Measurements from ENCODE around the gene CHD5.
A peak's percentile ranks its signal among the peaks of the same experiment; 100 is the strongest.

CHD5 gene

DNA sequence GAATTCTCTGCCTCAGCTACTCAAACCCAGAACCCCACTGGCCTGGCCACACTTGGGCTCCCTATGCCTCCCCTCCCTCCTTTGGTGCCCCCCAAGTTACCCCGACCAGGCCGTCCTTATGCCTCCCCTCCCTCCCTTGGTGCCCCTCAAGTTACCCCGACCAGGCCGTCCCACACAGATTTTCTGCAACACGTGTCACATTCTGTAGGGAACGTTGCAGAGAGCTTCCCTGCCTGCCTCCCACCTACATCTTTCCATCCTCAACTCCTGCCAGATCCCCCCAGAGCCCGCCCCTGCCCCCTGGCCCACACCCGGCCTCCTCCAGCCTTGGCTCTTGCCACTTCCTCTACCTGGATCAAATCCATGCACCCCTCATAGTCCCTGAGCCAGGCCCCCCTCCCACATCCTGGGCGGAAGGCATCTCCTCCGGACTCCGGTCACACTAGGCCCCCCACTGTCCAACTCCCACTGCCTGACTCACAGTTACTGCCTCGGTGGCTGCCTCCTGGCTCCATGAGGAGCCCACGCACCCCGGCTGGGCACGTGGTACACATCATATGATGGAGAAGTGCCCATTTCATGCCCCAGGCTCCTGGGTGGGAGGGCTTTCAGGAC is 93.3 kb downstream of the CHD5 start:
- Histone ChIP-seq H2AFZ (ENCODE audit: low read depth, low read length) (no peak overlapping the region), H2BK5ac (ENCODE audit: low read depth, low read length, poor library complexity, severe bottlenecking) (no peak overlapping the region), H3K79me1 (replicated peaks; ENCODE audit: low read length, poor library complexity, severe bottlenecking) (no peaks in the 10 kb centered on the region), H3K27ac (ENCODE audit: low read length, poor library complexity, severe bottlenecking) (no peak overlapping the region), H4K8ac (ENCODE audit: low read length) (no peak overlapping the region), H3K27me3 (ENCODE audit: control insufficient read depth in 1 of 2, insufficient read depth in 1 of 2, low read length in 2 of 2) (peaks cover 0 to 24% of the 10 kb centered on the region in 2 experiments), H3K9ac (ENCODE audit: low read length) (no peak overlapping the region), H2BK12ac (ENCODE audit: low read length in 2 of 2) (no peak overlapping the region), H3K18ac (ENCODE audit: low read depth in 1 of 2, low read length in 2 of 2) (no peak overlapping the region), H3K23ac (ENCODE audit: low read length in 2 of 2) (no peak overlapping the region), H3K9me3 (ENCODE audit: control insufficient read depth, low read length) (no peaks in the 10 kb centered on the region), H3K14ac (ENCODE audit: low read length in 2 of 2) (no peak overlapping the region), H2BK120ac (ENCODE audit: low read depth, low read length) (no peak overlapping the region), H2AK5ac (ENCODE audit: low read length, severe bottlenecking) (no peak overlapping the region), H3K4me3 (ENCODE audit: insufficient read depth in 1 of 2, low read depth in 1 of 2, low read length in 2 of 2) (no peak overlapping the region), H3K4me2 (ENCODE audit: low read length, poor library complexity, severe bottlenecking) (no peak overlapping the region), H2BK15ac (ENCODE audit: low read depth, poor library complexity, severe bottlenecking) (no peak overlapping the region), H3K36me3 (ENCODE audit: control insufficient read depth in 1 of 2, insufficient read depth in 2 of 2, low read depth in 1 of 2, low read length in 2 of 2) (no peaks in the 10 kb centered on the region), H3K4ac (ENCODE audit: low read depth in 1 of 2, low read length in 2 of 2) (no peak overlapping the region), H3K4me1 (ENCODE audit: control insufficient read depth, insufficient read depth, low read depth, low read length) (peaks cover 1% of the 10 kb centered on the region), H4K91ac (ENCODE audit: low read length) (no peak overlapping the region)
- WGBS: 78% methylated on average over 15 of the region's 15 CpGs
- no peak for DNase-seq

DNA sequence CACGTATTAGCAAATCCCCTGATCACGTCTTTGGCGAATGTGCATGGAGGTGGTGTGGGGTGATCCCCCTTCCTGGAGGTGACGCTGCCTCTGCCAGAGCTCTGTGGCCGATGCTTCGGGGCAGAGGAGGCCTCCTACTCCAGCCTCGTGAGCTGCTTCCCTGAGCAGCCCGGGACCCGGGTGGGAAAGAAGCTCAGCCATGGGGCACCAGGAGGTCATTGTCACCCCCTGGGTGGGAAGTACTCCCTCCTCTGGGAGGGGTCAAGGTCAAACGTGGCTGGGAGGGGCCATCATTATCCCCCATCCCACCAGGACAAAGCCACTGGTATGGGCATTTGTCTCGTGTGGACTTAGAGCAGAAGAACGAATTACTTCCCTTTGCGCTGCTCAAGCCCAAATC is 93.8 kb downstream of the CHD5 start:
- H3K14ac ChIP-seq (ENCODE audit: low read length in 2 of 2): no peak overlapping the region
- H3K36me3 ChIP-seq (ENCODE audit: control insufficient read depth in 1 of 2, insufficient read depth in 2 of 2, low read depth in 1 of 2, low read length in 2 of 2): no peaks in the 10 kb centered on the region
- H3K79me1 ChIP-seq (replicated peaks; ENCODE audit: low read length, poor library complexity, severe bottlenecking): no peaks in the 10 kb centered on the region
- H2AFZ ChIP-seq (ENCODE audit: low read depth, low read length): no peak overlapping the region
- H2BK15ac ChIP-seq (ENCODE audit: low read depth, poor library complexity, severe bottlenecking): no peak overlapping the region
- no peak overlapping the region for H3K4me2 ChIP-seq (ENCODE audit: low read length, poor library complexity, severe bottlenecking)
- H3K4ac ChIP-seq (ENCODE audit: low read depth in 1 of 2, low read length in 2 of 2): no peak overlapping the region
- H3K23ac ChIP-seq (ENCODE audit: low read length in 2 of 2): no peak overlapping the region
- H3K4me3 ChIP-seq (ENCODE audit: insufficient read depth in 1 of 2, low read depth in 1 of 2, low read length in 2 of 2): no peak overlapping the region
- peaks cover 0 to 25% of the 10 kb centered on the region in 2 experiments for H3K27me3 ChIP-seq (ENCODE audit: control insufficient read depth in 1 of 2, insufficient read depth in 1 of 2, low read length in 2 of 2)
- no peak overlapping the region for H3K27ac ChIP-seq (ENCODE audit: low read length, poor library complexity, severe bottlenecking)
- DNase-seq: no peak
- no peak overlapping the region for H2AK5ac ChIP-seq (ENCODE audit: low read length, severe bottlenecking)
- H3K4me1 ChIP-seq (ENCODE audit: control insufficient read depth, insufficient read depth, low read depth, low read length): peaks cover 1% of the 10 kb centered on the region
- H4K91ac ChIP-seq (ENCODE audit: low read length): no peak overlapping the region
- no peak overlapping the region for H2BK120ac ChIP-seq (ENCODE audit: low read depth, low read length)
- no peak overlapping the region for H4K8ac ChIP-seq (ENCODE audit: low read length)
- H3K18ac ChIP-seq (ENCODE audit: low read depth in 1 of 2, low read length in 2 of 2): no peak overlapping the region
- WGBS: 75% methylated on average over 13 of the region's 13 CpGs
- H2BK5ac ChIP-seq (ENCODE audit: low read depth, low read length, poor library complexity, severe bottlenecking): no peak overlapping the region
- no peak overlapping the region for H2BK12ac ChIP-seq (ENCODE audit: low read length in 2 of 2)
- H3K9me3 ChIP-seq (ENCODE audit: control insufficient read depth, low read length): no peaks in the 10 kb centered on the region
- no peak overlapping the region for H3K9ac ChIP-seq (ENCODE audit: low read length)

DNA sequence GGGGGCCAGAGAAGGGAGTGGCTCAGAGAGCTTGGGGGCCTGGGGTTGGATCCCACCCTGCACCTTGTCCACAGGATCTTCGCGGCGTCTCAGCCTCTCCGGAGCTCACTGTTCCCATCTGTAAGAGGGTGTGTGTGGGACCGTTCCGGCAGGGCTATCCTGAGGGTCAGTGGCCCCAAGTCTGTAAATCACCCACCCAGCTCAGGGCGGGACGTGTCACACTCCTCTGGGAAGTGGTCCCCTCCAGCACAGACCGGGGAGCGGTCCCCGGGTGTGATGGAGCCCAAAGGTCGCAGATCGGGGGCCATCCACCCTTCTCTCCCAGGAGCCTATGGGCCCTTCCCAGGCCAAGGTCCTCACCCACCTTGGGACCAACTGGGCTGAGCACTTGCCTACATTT is 94.5 kb downstream of the CHD5 start:
- H3K4me3 ChIP-seq (ENCODE audit: insufficient read depth in 1 of 2, low read depth in 1 of 2, low read length in 2 of 2): no peak overlapping the region
- no peak overlapping the region for H4K91ac ChIP-seq (ENCODE audit: low read length)
- DNase-seq: no peak
- no peak overlapping the region for H3K9ac ChIP-seq (ENCODE audit: low read length)
- H2AFZ ChIP-seq (ENCODE audit: low read depth, low read length): no peak overlapping the region
- no peak overlapping the region for H2BK120ac ChIP-seq (ENCODE audit: low read depth, low read length)
- H3K9me3 ChIP-seq (ENCODE audit: control insufficient read depth, low read length): no peaks in the 10 kb centered on the region
- no peak overlapping the region for H2BK12ac ChIP-seq (ENCODE audit: low read length in 2 of 2)
- H3K14ac ChIP-seq (ENCODE audit: low read length in 2 of 2): no peak overlapping the region
- no peak overlapping the region for H3K27ac ChIP-seq (ENCODE audit: low read length, poor library complexity, severe bottlenecking)
- no peaks in the 10 kb centered on the region for H3K36me3 ChIP-seq (ENCODE audit: control insufficient read depth in 1 of 2, insufficient read depth in 2 of 2, low read depth in 1 of 2, low read length in 2 of 2)
- no peak overlapping the region for H4K8ac ChIP-seq (ENCODE audit: low read length)
- no peak overlapping the region for H2BK15ac ChIP-seq (ENCODE audit: low read depth, poor library complexity, severe bottlenecking)
- 94% methylated on average over 13 of the region's 13 CpGs for WGBS
- H3K4me2 ChIP-seq (ENCODE audit: low read length, poor library complexity, severe bottlenecking): no peak overlapping the region
- H3K27me3 ChIP-seq (ENCODE audit: control insufficient read depth in 1 of 2, insufficient read depth in 1 of 2, low read length in 2 of 2): peaks cover 0 to 31% of the 10 kb centered on the region in 2 experiments
- H3K23ac ChIP-seq (ENCODE audit: low read length in 2 of 2): no peak overlapping the region
- H2BK5ac ChIP-seq (ENCODE audit: low read depth, low read length, poor library complexity, severe bottlenecking): no peak overlapping the region
- H3K18ac ChIP-seq (ENCODE audit: low read depth in 1 of 2, low read length in 2 of 2): no peak overlapping the region
- peaks cover 1% of the 10 kb centered on the region for H3K4me1 ChIP-seq (ENCODE audit: control insufficient read depth, insufficient read depth, low read depth, low read length)
- H3K79me1 ChIP-seq (replicated peaks; ENCODE audit: low read length, poor library complexity, severe bottlenecking): no peaks in the 10 kb centered on the region
- H2AK5ac ChIP-seq (ENCODE audit: low read length, severe bottlenecking): no peak overlapping the region
- H3K4ac ChIP-seq (ENCODE audit: low read depth in 1 of 2, low read length in 2 of 2): no peak overlapping the region

DNA sequence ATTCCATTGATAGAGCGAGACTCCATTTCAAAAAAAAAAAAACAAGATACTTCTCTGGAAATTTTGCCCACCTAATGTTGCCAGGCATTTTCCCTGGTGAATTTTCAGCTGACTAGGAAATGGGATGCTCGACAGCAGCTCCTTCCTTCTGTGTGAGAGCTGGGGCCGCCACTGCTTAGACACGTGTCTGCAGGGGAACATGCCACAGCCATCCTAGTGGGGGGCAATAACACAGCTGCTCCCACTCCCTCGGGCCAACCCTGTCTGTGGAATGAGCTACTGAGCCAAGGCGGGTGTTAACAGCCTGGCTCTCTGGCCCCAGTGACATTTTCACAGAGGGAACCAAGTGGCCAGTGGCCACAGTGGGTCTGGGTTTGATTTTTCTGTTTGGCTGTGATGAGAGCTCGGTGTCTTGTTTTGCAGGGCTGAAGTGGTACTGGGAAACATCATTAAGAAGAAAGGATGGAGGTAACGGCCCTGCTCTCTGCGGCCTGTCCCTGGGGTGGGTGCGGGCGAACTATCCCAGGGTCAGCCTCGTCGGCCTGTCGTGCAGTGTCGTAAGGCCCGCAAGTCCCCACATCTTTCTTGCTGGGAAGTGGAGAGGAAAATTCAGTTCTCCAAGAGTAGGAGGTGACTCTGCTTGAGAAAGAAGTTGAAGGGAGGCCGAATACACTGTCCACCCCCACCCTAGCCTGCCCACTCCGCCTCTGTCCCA is 95.2 kb downstream of the CHD5 start:
- no peak for DNase-seq
- H3K4ac ChIP-seq (ENCODE audit: low read depth in 1 of 2, low read length in 2 of 2): no peak overlapping the region
- no peak overlapping the region for H4K8ac ChIP-seq (ENCODE audit: low read length)
- no peak overlapping the region for H3K4me3 ChIP-seq (ENCODE audit: insufficient read depth in 1 of 2, low read depth in 1 of 2, low read length in 2 of 2)
- H2BK12ac ChIP-seq (ENCODE audit: low read length in 2 of 2): no peak overlapping the region
- no peak overlapping the region for H3K23ac ChIP-seq (ENCODE audit: low read length in 2 of 2)
- H3K4me2 ChIP-seq (ENCODE audit: low read length, poor library complexity, severe bottlenecking): no peak overlapping the region
- peaks cover 1 to 39% of the 10 kb centered on the region in 2 experiments for H3K27me3 ChIP-seq (ENCODE audit: control insufficient read depth in 1 of 2, insufficient read depth in 1 of 2, low read length in 2 of 2)
- H3K18ac ChIP-seq (ENCODE audit: low read depth in 1 of 2, low read length in 2 of 2): no peak overlapping the region
- peaks cover 1% of the 10 kb centered on the region for H3K4me1 ChIP-seq (ENCODE audit: control insufficient read depth, insufficient read depth, low read depth, low read length)
- no peaks in the 10 kb centered on the region for H3K79me1 ChIP-seq (replicated peaks; ENCODE audit: low read length, poor library complexity, severe bottlenecking)
- H2BK15ac ChIP-seq (ENCODE audit: low read depth, poor library complexity, severe bottlenecking): no peak overlapping the region
- H3K14ac ChIP-seq (ENCODE audit: low read length in 2 of 2): no peak overlapping the region
- H3K27ac ChIP-seq (ENCODE audit: low read length, poor library complexity, severe bottlenecking): no peak overlapping the region
- H2AFZ ChIP-seq (ENCODE audit: low read depth, low read length): no peak overlapping the region
- no peaks in the 10 kb centered on the region for H3K9me3 ChIP-seq (ENCODE audit: control insufficient read depth, low read length)
- 79% methylated on average over 15 of the region's 18 CpGs for WGBS
- H3K36me3 ChIP-seq (ENCODE audit: control insufficient read depth in 1 of 2, insufficient read depth in 2 of 2, low read depth in 1 of 2, low read length in 2 of 2): no peaks in the 10 kb centered on the region
- H4K91ac ChIP-seq (ENCODE audit: low read length): peak overlapping the region; percentile 29
- H2BK120ac ChIP-seq (ENCODE audit: low read depth, low read length): no peak overlapping the region
- H2AK5ac ChIP-seq (ENCODE audit: low read length, severe bottlenecking): no peak overlapping the region
- no peak overlapping the region for H2BK5ac ChIP-seq (ENCODE audit: low read depth, low read length, poor library complexity, severe bottlenecking)
- H3K9ac ChIP-seq (ENCODE audit: low read length): no peak overlapping the region
